Chondrocyte (in vitro differentiated cells): ENCODE data around the gene IPO5. TPM values are rescaled to one million over a fixed set of nuclear protein-coding genes. Genes with fewer than 3 reads are reported as not detected.

Experiments used
- DNase-seq: peaks from one replicate; pipeline ENCODE4 v3.0.0; 2021; ENCODE audit warnings: mixed read lengths, low spot score
- H3K27ac Mint-ChIP-seq: one replicate; pipeline ENCODE4 v1.8.0; 2021; ENCODE audit warnings: mild to moderate bottlenecking, moderate library complexity, mixed read lengths; ENCODE audit not compliant: unreplicated experiment
- H3K27me3 Mint-ChIP-seq: 2 replicates; pipeline ENCODE4 v1.8.0; 2021; ENCODE audit warnings: low read depth, mixed read lengths
- H3K36me3 Mint-ChIP-seq: 2 replicates; pipeline ENCODE4 v1.8.0; 2021; ENCODE audit warnings: low read depth, mixed read lengths
- H3K4me1 Mint-ChIP-seq: 2 replicates; pipeline ENCODE4 v1.8.0; 2021; ENCODE audit warnings: low read depth, mild to moderate bottlenecking, mixed read lengths
- H3K4me3 Mint-ChIP-seq: one replicate; pipeline ENCODE4 v1.8.0; 2021; ENCODE audit warnings: mild to moderate bottlenecking, moderate library complexity, mixed read lengths; ENCODE audit not compliant: unreplicated experiment
- H3K9me3 Mint-ChIP-seq: 2 replicates; pipeline ENCODE4 v1.8.0; 2021; ENCODE audit warnings: low read depth, mixed read lengths
- total RNA-seq: library from RNA; stranded (reverse); gene quantifications from 3 replicates; pipeline ENCODE4 v1.2.1, GENCODE V29; 2021
- TF ChIP-seq, protein P1 (sequence below): fragments of 200-600 bp; sonication (generic); IDR thresholded peaks from 2 replicates; pipeline ENCODE4 v1.5.0; 2021; ENCODE audit warnings: antibody characterized with exemption, mild to moderate bottlenecking, moderate library complexity

The IPO5 gene
- total RNA-seq, 1 donor from 2014 or later: 119 TPM

DNA sequence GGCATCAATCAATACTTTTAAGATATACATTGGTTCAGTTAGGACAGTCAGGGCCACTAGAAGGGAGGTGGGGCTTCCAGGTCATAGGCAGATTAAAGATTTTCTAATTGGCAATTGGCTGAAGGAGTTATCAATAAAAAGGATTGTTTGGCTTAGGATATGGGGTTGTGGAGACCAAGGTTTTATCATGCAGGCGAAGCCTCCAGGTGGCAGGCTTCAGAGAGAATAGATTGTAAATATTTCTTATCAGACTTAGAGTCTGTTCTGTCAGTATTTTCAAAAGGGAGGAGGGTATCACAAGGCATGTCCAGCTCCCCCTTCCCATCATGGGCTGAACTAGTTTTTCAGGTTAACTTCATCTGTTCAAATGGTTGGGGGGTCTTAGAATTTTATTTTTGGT is 112.0 kb downstream of the IPO5 start:
- no peaks in the 10 kb centered on the region for H3K36me3 Mint-ChIP-seq
- H3K27ac Mint-ChIP-seq: no peak overlapping the region
- H3K27me3 Mint-ChIP-seq: no peaks in the 10 kb centered on the region
- H3K4me1 Mint-ChIP-seq: no peaks in the 10 kb centered on the region
- DNase-seq: no peak
- H3K4me3 Mint-ChIP-seq: no peak overlapping the region
- TF ChIP-seq, protein P1, sequence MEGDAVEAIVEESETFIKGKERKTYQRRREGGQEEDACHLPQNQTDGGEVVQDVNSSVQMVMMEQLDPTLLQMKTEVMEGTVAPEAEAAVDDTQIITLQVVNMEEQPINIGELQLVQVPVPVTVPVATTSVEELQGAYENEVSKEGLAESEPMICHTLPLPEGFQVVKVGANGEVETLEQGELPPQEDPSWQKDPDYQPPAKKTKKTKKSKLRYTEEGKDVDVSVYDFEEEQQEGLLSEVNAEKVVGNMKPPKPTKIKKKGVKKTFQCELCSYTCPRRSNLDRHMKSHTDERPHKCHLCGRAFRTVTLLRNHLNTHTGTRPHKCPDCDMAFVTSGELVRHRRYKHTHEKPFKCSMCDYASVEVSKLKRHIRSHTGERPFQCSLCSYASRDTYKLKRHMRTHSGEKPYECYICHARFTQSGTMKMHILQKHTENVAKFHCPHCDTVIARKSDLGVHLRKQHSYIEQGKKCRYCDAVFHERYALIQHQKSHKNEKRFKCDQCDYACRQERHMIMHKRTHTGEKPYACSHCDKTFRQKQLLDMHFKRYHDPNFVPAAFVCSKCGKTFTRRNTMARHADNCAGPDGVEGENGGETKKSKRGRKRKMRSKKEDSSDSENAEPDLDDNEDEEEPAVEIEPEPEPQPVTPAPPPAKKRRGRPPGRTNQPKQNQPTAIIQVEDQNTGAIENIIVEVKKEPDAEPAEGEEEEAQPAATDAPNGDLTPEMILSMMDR: no peak
- H3K9me3 Mint-ChIP-seq: no peaks in the 10 kb centered on the region

DNA sequence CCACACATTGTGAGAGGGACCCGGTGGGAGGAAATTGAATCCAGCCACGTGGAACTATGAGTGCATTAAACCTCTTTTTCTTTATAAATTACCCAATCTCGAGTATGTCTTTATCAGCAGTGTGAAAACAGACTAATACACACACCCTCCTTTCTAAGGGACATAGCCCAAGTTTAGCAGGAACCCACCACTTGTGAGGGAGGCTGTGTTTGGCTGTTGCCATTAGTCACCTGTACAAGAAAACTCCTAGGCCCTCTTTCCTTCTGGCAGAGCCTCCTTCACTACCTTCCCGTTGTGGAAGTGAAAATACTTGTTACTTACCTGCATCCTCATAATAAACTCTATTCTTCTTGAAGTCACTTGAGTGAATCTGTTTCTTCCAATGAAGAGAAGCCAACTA is 113.2 kb downstream of the IPO5 start:
- Mint-ChIP-seq H3K36me3 (no peaks in the 10 kb centered on the region), H3K27me3 (no peaks in the 10 kb centered on the region), H3K4me1 (no peaks in the 10 kb centered on the region), H3K9me3 (no peaks in the 10 kb centered on the region), H3K4me3 (no peak overlapping the region), H3K27ac (no peak overlapping the region)
- DNase-seq: no peak
- TF ChIP-seq, protein P1: no peak

DNA sequence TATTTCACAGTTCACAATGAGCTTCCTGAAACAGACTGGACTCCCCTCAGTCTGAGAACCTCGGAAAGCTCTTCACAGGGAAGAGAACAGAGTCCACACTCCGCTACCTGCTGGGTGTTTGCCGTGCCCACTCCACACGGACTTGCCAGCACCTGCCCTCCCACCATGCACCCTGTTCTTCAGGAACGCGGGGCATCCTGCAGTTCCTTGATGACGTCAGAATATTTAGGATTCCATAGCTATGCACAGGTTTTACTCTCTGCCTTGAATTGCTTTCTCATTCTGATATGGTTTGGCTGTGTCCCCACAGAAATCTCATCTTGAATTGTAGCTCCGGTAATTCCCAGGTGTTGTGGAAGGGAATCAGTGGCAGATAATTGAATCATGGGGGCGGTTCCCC is 115.0 kb downstream of the IPO5 start:
- Mint-ChIP-seq H3K4me1 (no peaks in the 10 kb centered on the region), H3K27me3 (no peaks in the 10 kb centered on the region), H3K36me3 (no peaks in the 10 kb centered on the region), H3K27ac (no peak overlapping the region), H3K4me3 (no peak overlapping the region), H3K9me3 (no peaks in the 10 kb centered on the region)
- no peak for DNase-seq
- TF ChIP-seq, protein P1: no peak

DNA sequence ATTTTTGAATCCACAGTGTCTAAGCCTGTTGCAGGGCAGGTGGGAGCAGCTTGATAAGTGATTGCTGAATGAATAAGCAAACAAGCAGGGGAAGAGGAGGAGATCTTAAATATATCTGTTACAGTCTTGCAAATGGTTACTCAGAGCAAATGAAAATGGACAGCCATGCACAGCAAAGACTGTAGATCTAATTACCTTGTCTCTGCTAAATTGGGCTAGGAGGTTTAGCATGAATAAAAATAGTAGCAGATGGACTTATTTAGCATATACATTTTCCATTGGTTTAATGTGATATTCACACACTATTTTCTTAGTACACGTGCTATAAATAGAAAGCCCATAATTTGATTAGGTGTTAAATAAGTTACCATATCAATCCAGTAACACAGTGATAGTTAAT is 116.5 kb downstream of the IPO5 start:
- TF ChIP-seq, protein P1: no peak
- H3K9me3 Mint-ChIP-seq: no peaks in the 10 kb centered on the region
- no peaks in the 10 kb centered on the region for H3K4me1 Mint-ChIP-seq
- H3K27ac Mint-ChIP-seq: no peak overlapping the region
- H3K36me3 Mint-ChIP-seq: no peaks in the 10 kb centered on the region
- H3K4me3 Mint-ChIP-seq: no peak overlapping the region
- H3K27me3 Mint-ChIP-seq: no peaks in the 10 kb centered on the region
- DNase-seq: no peak

DNA sequence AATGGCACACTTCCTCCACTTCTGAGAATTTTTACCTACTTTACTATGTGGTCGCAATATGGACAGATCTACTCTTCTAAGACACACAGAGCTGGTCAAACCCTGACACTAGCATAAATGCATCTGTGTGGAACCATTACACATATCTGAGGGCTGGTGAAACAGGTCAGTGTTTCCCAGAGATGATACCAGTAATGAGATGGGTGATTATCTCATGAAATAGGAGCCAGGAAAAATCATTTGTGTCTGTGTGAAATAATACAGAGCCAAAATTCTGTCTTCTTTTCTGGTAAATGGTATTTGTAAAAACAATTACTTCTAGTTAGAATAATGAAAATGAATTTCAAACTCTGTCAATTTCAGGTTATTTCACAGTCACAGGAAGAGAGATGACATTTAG is 117.8 kb downstream of the IPO5 start:
- Mint-ChIP-seq H3K27me3 (no peaks in the 10 kb centered on the region), H3K4me1 (no peaks in the 10 kb centered on the region)

More for the DNA sequence above, 117.8 kb downstream of the IPO5 start:
- DNase-seq: no peak
- H3K27ac Mint-ChIP-seq: no peak overlapping the region
- no peaks in the 10 kb centered on the region for H3K36me3 Mint-ChIP-seq
- no peak overlapping the region for H3K4me3 Mint-ChIP-seq
- TF ChIP-seq, protein P1: no peak
- H3K9me3 Mint-ChIP-seq: no peaks in the 10 kb centered on the region
